ENCODE data around the gene SYT1.

GRCh38 chr12:79482323-79482722 lies 617.7 kb downstream of the SYT1 start:
- no peak for TF ChIP-seq CTCF (IDR thresholded peaks at IDR 0.05; ENCODE audit: insufficient read depth, low read length, poor library complexity, severe bottlenecking)
- no peak for TF ChIP-seq EZH2phosphoT487 (conservative IDR thresholded peaks at IDR 0.05; ENCODE audit: low read length)
